DOHH2 (cell line): ENCODE data around the gene KLHDC7A.

ENCODE experiments used
- H3F3A ChIP-seq: fragments of 200-600 bp; sonication (generic), shearing (Covaris generic); 2 replicates; pipeline ENCODE4 v1.6.0; 2016; ENCODE audit warnings: antibody characterized with exemption, mild to moderate bottlenecking; ENCODE audit not compliant: control insufficient read depth, insufficient read depth
- H3K27ac ChIP-seq: fragments of 200-600 bp; sonication (generic); 2 replicates; pipeline ENCODE4 v1.5.1; 2014; ENCODE audit warnings: low read depth, mild to moderate bottlenecking, low read length, moderate library complexity
- H3K27me3 ChIP-seq: fragments of 200-600 bp; sonication (generic); 2 replicates; pipeline ENCODE4 v1.6.1; 2014; ENCODE audit warnings: mild to moderate bottlenecking, low read length, mixed read lengths; ENCODE audit not compliant: control insufficient read depth
- H3K36me3 ChIP-seq: fragments of 200-600 bp; sonication (generic); 2 replicates; pipeline ENCODE4 v1.6.1; 2014; ENCODE audit warnings: mild to moderate bottlenecking, low read length, moderate library complexity, mixed read lengths; ENCODE audit not compliant: control insufficient read depth
- H3K4me1 ChIP-seq: fragments of 200-600 bp; sonication (generic); 2 replicates; pipeline ENCODE4 v1.6.1; 2014; ENCODE audit warnings: mild to moderate bottlenecking, low read length, mixed read lengths; ENCODE audit not compliant: control insufficient read depth
- H3K4me2 ChIP-seq: fragments of 200-600 bp; sonication (generic); 2 replicates; pipeline ENCODE4 v1.6.0; 2014; ENCODE audit warnings: mild to moderate bottlenecking, low read length, moderate library complexity
- H3K4me3 ChIP-seq: fragments of 200-600 bp; sonication (generic); 2 replicates; pipeline ENCODE4 v1.5.1; 2014; ENCODE audit warnings: mild to moderate bottlenecking, low read length, mixed read lengths
- H3K79me2 ChIP-seq: fragments of 200-600 bp; sonication (generic); 2 replicates; pipeline ENCODE4 v1.6.1; 2014; ENCODE audit warnings: mild to moderate bottlenecking, low read length, mixed read lengths; ENCODE audit not compliant: control insufficient read depth
- H3K9me2 ChIP-seq: fragments of 200-600 bp; sonication (generic); replicated peaks from 2 replicates; pipeline ENCODE4 v1.6.1; 2014; ENCODE audit warnings: mild to moderate bottlenecking, low read length, mixed read lengths; ENCODE audit not compliant: control insufficient read depth
- H3K9me3 ChIP-seq: fragments of 200-600 bp; sonication (generic); 2 replicates; pipeline ENCODE4 v1.6.1; 2014; ENCODE audit warnings: antibody characterized with exemption, low read length, mixed read lengths; ENCODE audit not compliant: control insufficient read depth, insufficient read depth
- H4K20me1 ChIP-seq: fragments of 200-600 bp; sonication (generic); 2 replicates; pipeline ENCODE4 v1.6.0; 2014; ENCODE audit warnings: low read depth, mild to moderate bottlenecking, antibody characterized with exemption, low read length, moderate library complexity; ENCODE audit not compliant: control insufficient read depth, insufficient read depth
- EZH2phosphoT487 ChIP-seq: fragments of 200-600 bp; sonication (generic); IDR thresholded peaks from 2 replicates; pipeline ENCODE4 v1.6.1; 2017; ENCODE audit warnings: borderline replicate concordance, mild to moderate bottlenecking, antibody characterized with exemption, low read length, moderate library complexity, mixed read lengths
- TF ChIP-seq, protein P1 (sequence below): fragments of 200-600 bp; sonication (generic); IDR thresholded peaks from one replicate; pipeline ENCODE4 v1.5.1; 2014; ENCODE audit warnings: antibody characterized with exemption, mild to moderate bottlenecking, low read depth, low read length; ENCODE audit not compliant: poor library complexity, severe bottlenecking

KLHDC7A gene

DNA sequence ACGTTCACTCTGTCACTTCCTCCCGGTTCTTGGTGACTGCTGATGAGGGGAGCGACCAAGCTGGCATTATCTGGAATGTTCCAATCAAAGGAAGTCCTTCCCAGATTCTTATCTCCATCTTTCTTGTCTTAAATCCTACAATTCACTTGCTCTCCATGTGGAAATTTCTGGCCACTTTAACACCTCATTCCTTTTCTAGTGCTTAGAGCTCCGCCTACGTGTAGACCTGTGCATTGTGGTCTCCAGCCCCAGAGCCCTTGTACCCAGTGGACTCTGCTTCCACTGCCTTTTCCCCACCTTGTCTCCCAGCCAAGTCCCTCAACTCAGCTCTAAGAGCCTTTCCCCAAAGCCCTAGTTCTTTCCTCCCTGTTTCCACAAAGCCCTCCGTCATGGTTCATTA lies 12.2 kb upstream of the KLHDC7A start:
- H3K27me3 ChIP-seq = no peaks in the 10 kb centered on the region
- no peaks in the 10 kb centered on the region for H3K9me2 ChIP-seq
- TF ChIP-seq, protein P1, sequence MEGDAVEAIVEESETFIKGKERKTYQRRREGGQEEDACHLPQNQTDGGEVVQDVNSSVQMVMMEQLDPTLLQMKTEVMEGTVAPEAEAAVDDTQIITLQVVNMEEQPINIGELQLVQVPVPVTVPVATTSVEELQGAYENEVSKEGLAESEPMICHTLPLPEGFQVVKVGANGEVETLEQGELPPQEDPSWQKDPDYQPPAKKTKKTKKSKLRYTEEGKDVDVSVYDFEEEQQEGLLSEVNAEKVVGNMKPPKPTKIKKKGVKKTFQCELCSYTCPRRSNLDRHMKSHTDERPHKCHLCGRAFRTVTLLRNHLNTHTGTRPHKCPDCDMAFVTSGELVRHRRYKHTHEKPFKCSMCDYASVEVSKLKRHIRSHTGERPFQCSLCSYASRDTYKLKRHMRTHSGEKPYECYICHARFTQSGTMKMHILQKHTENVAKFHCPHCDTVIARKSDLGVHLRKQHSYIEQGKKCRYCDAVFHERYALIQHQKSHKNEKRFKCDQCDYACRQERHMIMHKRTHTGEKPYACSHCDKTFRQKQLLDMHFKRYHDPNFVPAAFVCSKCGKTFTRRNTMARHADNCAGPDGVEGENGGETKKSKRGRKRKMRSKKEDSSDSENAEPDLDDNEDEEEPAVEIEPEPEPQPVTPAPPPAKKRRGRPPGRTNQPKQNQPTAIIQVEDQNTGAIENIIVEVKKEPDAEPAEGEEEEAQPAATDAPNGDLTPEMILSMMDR = no peak
- no peak for TF ChIP-seq EZH2phosphoT487
- H3F3A ChIP-seq = no peaks in the 10 kb centered on the region
- no peaks in the 10 kb centered on the region for H3K9me3 ChIP-seq
- no peaks in the 10 kb centered on the region for H3K36me3 ChIP-seq
- no peak overlapping the region for H3K4me3 ChIP-seq
- H4K20me1 ChIP-seq = no peaks in the 10 kb centered on the region
- no peak overlapping the region for H3K4me2 ChIP-seq
- H3K27ac ChIP-seq = no peak overlapping the region
- H3K4me1 ChIP-seq = no peaks in the 10 kb centered on the region
- no peaks in the 10 kb centered on the region for H3K79me2 ChIP-seq

- Histone ChIP-seq H4K20me1 (no peaks in the 10 kb centered on the region), H3K4me3 (no peak overlapping the region), H3K27me3 (no peaks in the 10 kb centered on the region), H3K79me2 (no peaks in the 10 kb centered on the region), H3K27ac (no peak overlapping the region), H3K36me3 (no peaks in the 10 kb centered on the region), H3F3A (no peaks in the 10 kb centered on the region), H3K4me1 (no peaks in the 10 kb centered on the region), H3K9me2 (no peaks in the 10 kb centered on the region), H3K4me2 (no peak overlapping the region), H3K9me3 (no peaks in the 10 kb centered on the region)
- TF ChIP-seq, protein P1 = no peak
- TF ChIP-seq EZH2phosphoT487 = no peak
Measured at GRCh38 chr1:18469514-18469913, 11.2 kb upstream of the KLHDC7A start.

- H3K9me3 ChIP-seq = no peaks in the 10 kb centered on the region
- no peak overlapping the region for H3K27ac ChIP-seq
- no peaks in the 10 kb centered on the region for H3K79me2 ChIP-seq
- H3K4me3 ChIP-seq = no peak overlapping the region
- no peaks in the 10 kb centered on the region; the same call in 1 of the 2 replicates for H3K27me3 ChIP-seq
- no peaks in the 10 kb centered on the region for H3K9me2 ChIP-seq
- no peaks in the 10 kb centered on the region for H3F3A ChIP-seq
- H3K36me3 ChIP-seq = no peaks in the 10 kb centered on the region
- H3K4me2 ChIP-seq = no peak overlapping the region
- TF ChIP-seq, protein P1 = no peak
- no peak for TF ChIP-seq EZH2phosphoT487
- no peaks in the 10 kb centered on the region for H3K4me1 ChIP-seq
- H4K20me1 ChIP-seq = no peaks in the 10 kb centered on the region
Measured at GRCh38 chr1:18470671-18471355, 9.9 kb upstream of the KLHDC7A start.
